ENCODE results near the gene PLP2. TPM values are rescaled to one million over a fixed set of nuclear protein-coding genes. Genes with fewer than 3 reads are reported as not detected.

Gene PLP2
- total and polyA plus RNA-seq, 2 experiments from 2014 or later, result 27.5 to 110 TPM

GRCh38 chrX:49153467-49153866 is 18.2 kb upstream of the PLP2 start:
- no peak for TF ChIP-seq EZH2 (IDR thresholded peaks at IDR 0.05; ENCODE audit: borderline replicate concordance)
- TF ChIP-seq CTCF (IDR thresholded peaks at IDR 0.05; ENCODE audit: poor library complexity), result no peak
- no peak for TF ChIP-seq EZH2phosphoT487 (IDR thresholded peaks at IDR 0.05; ENCODE audit: low read depth, severe bottlenecking, unreplicated experiment)
- H3K27ac ChIP-seq, result no peak overlapping the region
- H3K4me3 ChIP-seq, result no peak overlapping the region
- no peaks in the 10 kb centered on the region for H3K9me3 ChIP-seq (ENCODE audit: low read depth)
- no peaks in the 10 kb centered on the region for H3K4me1 ChIP-seq (ENCODE audit: insufficient read depth)
- WGBS (ENCODE audit: low lambda C conversion rate, missing lambda C conversion rate), result 85% methylated on average over 1 of the region's 1 CpG
- no peak for DNase-seq (ENCODE audit: low spot score)
- no peak overlapping the region for H3K4me2 ChIP-seq
- H3K27me3 ChIP-seq, result no peaks in the 10 kb centered on the region
- no peaks in the 10 kb centered on the region for H3K79me2 ChIP-seq
- H3K36me3 ChIP-seq (replicated peaks; ENCODE audit: insufficient read depth, low read depth), result no peaks in the 10 kb centered on the region
- H4K20me1 ChIP-seq (ENCODE audit: insufficient read depth, poor library complexity, severe bottlenecking), result no peaks in the 10 kb centered on the region
- no peak overlapping the region for H2AFZ ChIP-seq
- H3K9me2 ChIP-seq (replicated peaks; ENCODE audit: insufficient read depth), result no peaks in the 10 kb centered on the region

- Histone ChIP-seq H3K4me1 (ENCODE audit: insufficient read depth) (no peaks in the 10 kb centered on the region), H3K36me3 (replicated peaks; ENCODE audit: insufficient read depth, low read depth) (no peaks in the 10 kb centered on the region), H2AFZ (peak overlapping the region; percentile 1), H3K4me3 (no peak overlapping the region), H3K4me2 (peak overlapping the region; percentile 82), H3K27me3 (no peaks in the 10 kb centered on the region), H3K9me2 (replicated peaks; ENCODE audit: insufficient read depth) (no peaks in the 10 kb centered on the region), H4K20me1 (ENCODE audit: insufficient read depth, poor library complexity, severe bottlenecking) (no peaks in the 10 kb centered on the region), H3K79me2 (no peaks in the 10 kb centered on the region), H3K9me3 (ENCODE audit: low read depth) (no peaks in the 10 kb centered on the region), H3K27ac (peak overlapping the region; percentile 99)
- TF ChIP-seq EZH2phosphoT487 (IDR thresholded peaks at IDR 0.05; ENCODE audit: low read depth, severe bottlenecking, unreplicated experiment) (no peak), EZH2 (IDR thresholded peaks at IDR 0.05; ENCODE audit: borderline replicate concordance) (no peak), CTCF (IDR thresholded peaks at IDR 0.05; ENCODE audit: poor library complexity) (no peak)
- 37% methylated on average over 18 of the region's 18 CpGs for WGBS (ENCODE audit: low lambda C conversion rate, missing lambda C conversion rate)
- DNase-seq (ENCODE audit: low spot score), result peak; percentile 62
These were observed 16.3 kb upstream of the PLP2 start for GRCh38 chrX:49155243-49155899.

- H3K9me3 ChIP-seq (ENCODE audit: low read depth), result no peaks in the 10 kb centered on the region
- peak overlapping the region; percentile 99 for H3K27ac ChIP-seq
- H3K4me2 ChIP-seq, result peak overlapping the region; percentile 82
- no peaks in the 10 kb centered on the region for H3K4me1 ChIP-seq (ENCODE audit: insufficient read depth)
- no peaks in the 10 kb centered on the region for H3K79me2 ChIP-seq
- H3K27me3 ChIP-seq, result no peaks in the 10 kb centered on the region
- peak; percentile 66 for TF ChIP-seq CTCF (IDR thresholded peaks at IDR 0.05; ENCODE audit: poor library complexity)
- TF ChIP-seq EZH2phosphoT487 (IDR thresholded peaks at IDR 0.05; ENCODE audit: low read depth, severe bottlenecking, unreplicated experiment), result no peak
- H4K20me1 ChIP-seq (ENCODE audit: insufficient read depth, poor library complexity, severe bottlenecking), result no peaks in the 10 kb centered on the region
- DNase-seq (ENCODE audit: low spot score), result peak; percentile 91
- H3K4me3 ChIP-seq, result no peak overlapping the region
- peak overlapping the region; percentile 83 for H2AFZ ChIP-seq
- H3K9me2 ChIP-seq (replicated peaks; ENCODE audit: insufficient read depth), result no peaks in the 10 kb centered on the region
- 50% methylated on average over 43 of the region's 65 CpGs for WGBS (ENCODE audit: low lambda C conversion rate, missing lambda C conversion rate)
- no peaks in the 10 kb centered on the region for H3K36me3 ChIP-seq (replicated peaks; ENCODE audit: insufficient read depth, low read depth)
These were observed 15.5 kb upstream of the PLP2 start for GRCh38 chrX:49155900-49156837.
